ENCODE data around the gene GABRD. TPM values are rescaled to one million over a fixed set of nuclear protein-coding genes. Genes with fewer than 3 reads are reported as not detected.

Gene GABRD
- total and polyA plus RNA-seq, 10 donors: 0.35 to 1.2 (median 0.94) TPM; not detected in 3

DNA sequence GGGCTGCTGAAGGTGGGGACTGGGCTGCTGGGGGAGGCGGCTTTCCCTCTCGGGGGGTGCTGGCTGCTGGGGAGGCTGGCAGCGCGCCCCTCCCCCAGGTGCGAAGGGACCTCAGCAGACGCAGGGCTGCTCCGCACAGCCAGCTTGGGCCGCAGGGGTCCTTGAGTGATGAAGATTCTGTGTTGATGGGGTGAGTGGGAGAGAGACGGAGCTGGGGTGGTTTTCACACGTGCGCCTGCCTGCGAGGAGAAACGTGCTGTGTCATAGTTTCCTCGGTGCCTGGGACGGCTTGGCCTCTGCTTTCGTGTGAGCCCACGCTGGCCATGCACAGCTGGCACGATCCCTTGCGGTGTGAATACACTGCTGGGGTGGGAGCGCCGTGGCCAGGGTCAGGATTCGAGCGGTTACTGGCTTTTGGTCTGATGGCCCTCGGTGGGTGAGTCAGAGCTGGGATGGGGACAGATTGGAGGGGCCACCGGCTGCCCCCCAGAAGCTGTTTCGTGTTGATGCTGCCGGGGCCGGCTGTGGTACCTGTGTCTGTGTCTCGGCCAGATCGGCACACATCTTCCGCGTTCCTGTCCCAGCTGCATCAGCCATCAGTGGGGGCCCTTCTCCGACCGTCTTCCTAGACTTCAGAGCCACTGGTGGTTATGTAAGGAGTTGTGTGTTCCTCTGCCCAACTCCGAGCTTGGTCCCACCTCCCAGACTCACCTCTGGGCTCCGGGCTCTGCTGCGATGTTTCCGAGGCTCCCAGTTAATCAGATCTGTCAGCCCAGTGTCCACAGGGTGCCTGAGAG is 56.0 kb downstream of the GABRD start:
- TF ChIP-seq POLR2A (IDR thresholded peaks at IDR 0.05) (no peak), CTCF (IDR thresholded peaks at IDR 0.05 in 8 of 11, conservative IDR thresholded peaks at IDR 0.05 in 3 of 11) (no peak), POLR2AphosphoS5 (IDR thresholded peaks at IDR 0.05) (no peak)
- no peaks in the 10 kb centered on the region for H3K4me1 ChIP-seq
- peaks cover 0 to 59% (median 13%) of the 10 kb centered on the region in 6 donors for H3K36me3 ChIP-seq
- H3K27me3 ChIP-seq (replicated peaks in 1 of 7): no peaks in the 10 kb centered on the region
- no peak overlapping the region for H3K4me3 ChIP-seq
- intact Hi-C loops (cut with DNase I; ENCODE audit: low total_unique reads): no loop called here
- no peak for DNase-seq
- peaks cover 0 to 39% (median 36%) of the 10 kb centered on the region in 8 donors for H3K9me3 ChIP-seq
- H3K27ac ChIP-seq: no peak overlapping the region
- 84 to 92% (median 87%) methylated on average over 34 to 38 of the region's 38 CpGs for WGBS, 5 donors

GRCh38 chr1:2076826-2077225 is 57.7 kb downstream of the GABRD start:
- Histone ChIP-seq H3K4me3 (no peak overlapping the region), H3K9me3 (peaks cover 0 to 39% (median 36%) of the 10 kb centered on the region in 8 donors), H3K27ac (no peak overlapping the region), H3K36me3 (peaks cover 0 to 57% (median 13%) of the 10 kb centered on the region in 6 donors), H3K4me1 (no peaks in the 10 kb centered on the region), H3K27me3 (replicated peaks in 1 of 7) (no peaks in the 10 kb centered on the region)
- intact Hi-C loops (cut with DNase I; ENCODE audit: low total_unique reads): no loop called here
- TF ChIP-seq POLR2A (IDR thresholded peaks at IDR 0.05): no peak
- TF ChIP-seq POLR2AphosphoS5 (IDR thresholded peaks at IDR 0.05): no peak
- 95 to 97% (median 96%) methylated on average over 21 of the region's 21 CpGs for WGBS, 5 donors
- DNase-seq: no peak

DNA sequence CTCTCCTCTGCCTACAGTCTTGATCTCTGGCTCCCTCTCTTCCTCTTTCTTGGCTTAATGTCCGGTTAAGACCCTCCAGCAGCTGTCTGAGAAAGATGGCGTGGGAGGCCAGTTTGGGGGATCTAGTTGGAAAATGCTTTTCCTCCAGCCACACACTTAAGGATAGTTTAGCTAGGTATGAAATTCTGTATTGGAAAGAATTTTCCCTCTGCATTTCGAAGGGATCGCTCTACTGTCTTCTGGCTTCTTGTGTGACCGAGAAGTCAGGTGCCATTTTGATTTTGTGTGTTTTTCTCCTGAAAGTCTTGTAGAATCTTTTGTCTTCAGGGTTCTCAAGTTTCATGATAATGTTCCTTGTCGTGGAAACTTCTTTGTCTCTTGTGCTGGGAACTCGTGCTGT is 59.0 kb downstream of the GABRD start:
- DNase-seq: no peak
- no peak overlapping the region for H3K27ac ChIP-seq
- H3K4me3 ChIP-seq: no peak overlapping the region
- intact Hi-C loops (cut with DNase I; ENCODE audit: low total_unique reads): no loop called here
- H3K9me3 ChIP-seq: peaks cover 0 to 39% (median 36%) of the 10 kb centered on the region in 8 donors
- H3K27me3 ChIP-seq (replicated peaks in 1 of 7): no peaks in the 10 kb centered on the region
- no peak for TF ChIP-seq POLR2AphosphoS5 (IDR thresholded peaks at IDR 0.05)
- WGBS, 5 donors: 91 to 98% (median 95%) methylated on average over 7 of the region's 7 CpGs
- H3K36me3 ChIP-seq: peaks cover 0 to 55% (median 13%) of the 10 kb centered on the region in 6 donors
- H3K4me1 ChIP-seq: no peaks in the 10 kb centered on the region

DNA sequence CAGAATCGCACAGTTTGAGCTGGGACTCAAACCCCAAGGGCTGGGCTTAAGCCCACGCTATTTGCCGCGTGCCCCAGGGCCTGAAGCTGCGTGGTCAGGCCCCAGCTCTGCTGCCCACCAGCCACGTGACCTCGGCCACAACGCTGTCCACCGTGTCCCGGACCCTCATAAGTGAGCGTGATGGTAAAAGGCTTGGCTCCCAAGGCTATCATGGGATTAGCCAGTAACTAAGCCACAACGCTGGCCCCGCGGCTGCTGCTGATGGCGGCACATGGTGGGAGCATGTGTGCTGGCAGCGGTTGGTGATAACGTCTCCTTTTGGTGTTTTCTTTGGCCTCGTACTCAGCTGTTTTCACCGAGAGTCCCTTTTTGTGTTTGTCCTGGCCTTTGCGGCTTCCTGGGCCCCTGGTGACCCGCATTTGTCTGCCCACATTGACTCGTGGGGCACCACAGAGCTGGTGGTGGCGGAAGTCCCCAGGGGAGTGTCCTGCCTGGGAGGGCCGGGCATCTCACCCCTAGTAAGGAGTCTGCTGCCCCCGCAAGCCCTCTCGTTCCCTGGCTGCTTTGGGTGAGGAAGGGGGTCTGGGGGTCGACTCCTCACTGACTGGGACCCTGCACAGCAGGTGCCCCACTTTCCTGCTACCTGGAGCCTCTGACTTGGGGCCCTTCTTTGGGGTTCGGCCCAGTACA is 60.4 kb downstream of the GABRD start:
- no peak overlapping the region for H3K27ac ChIP-seq
- WGBS, 5 donors: 85 to 97% (median 95%) methylated on average over 21 to 28 of the region's 28 CpGs
- no peaks in the 10 kb centered on the region for H3K27me3 ChIP-seq (replicated peaks in 1 of 7)
- no peak for DNase-seq
- H3K4me3 ChIP-seq: no peak overlapping the region
- no peak for TF ChIP-seq POLR2AphosphoS5 (IDR thresholded peaks at IDR 0.05)
- TF ChIP-seq CTCF (IDR thresholded peaks at IDR 0.05 in 8 of 11, conservative IDR thresholded peaks at IDR 0.05 in 3 of 11): no peak
- TF ChIP-seq POLR2A (IDR thresholded peaks at IDR 0.05): no peak
- H3K36me3 ChIP-seq: peaks cover 0 to 51% (median 13%) of the 10 kb centered on the region in 6 donors
- no peaks in the 10 kb centered on the region for H3K4me1 ChIP-seq
- intact Hi-C loops (cut with DNase I; ENCODE audit: low total_unique reads): no loop called here
- H3K9me3 ChIP-seq: peaks cover 0 to 39% (median 36%) of the 10 kb centered on the region in 8 donors

DNA sequence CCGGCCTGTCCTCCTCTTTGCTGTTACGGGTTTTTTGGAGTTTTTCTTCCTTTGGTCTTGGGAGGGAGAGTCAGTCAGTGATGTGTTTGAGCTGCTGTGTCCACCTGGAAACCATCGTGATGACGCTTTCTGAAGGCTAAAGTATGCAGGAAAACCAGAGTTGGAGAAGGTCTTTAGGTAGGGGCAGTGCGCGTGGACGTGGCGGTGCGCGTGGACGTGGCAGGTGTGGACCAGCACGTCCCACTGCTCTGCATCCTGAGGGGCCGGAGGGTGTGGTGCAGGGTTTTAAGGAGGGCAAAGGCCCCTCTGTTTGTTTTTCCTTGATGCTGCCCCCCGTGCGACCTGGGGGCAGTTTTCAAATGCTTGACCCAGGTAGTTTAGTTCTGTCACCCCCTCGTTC is 61.0 kb downstream of the GABRD start:
- TF ChIP-seq POLR2A (IDR thresholded peaks at IDR 0.05) (no peak), POLR2AphosphoS5 (IDR thresholded peaks at IDR 0.05) (no peak), CTCF (IDR thresholded peaks at IDR 0.05 in 8 of 11, conservative IDR thresholded peaks at IDR 0.05 in 3 of 11) (no peak)
- intact Hi-C loops (cut with DNase I; ENCODE audit: low total_unique reads): no loop called here
- H3K9me3 ChIP-seq: peaks cover 0 to 39% (median 36%) of the 10 kb centered on the region in 8 donors
- H3K36me3 ChIP-seq: peaks cover 0 to 54% (median 13%) of the 10 kb centered on the region in 6 donors
- no peaks in the 10 kb centered on the region for H3K27me3 ChIP-seq (replicated peaks in 1 of 7)
- H3K4me3 ChIP-seq: no peak overlapping the region
- H3K4me1 ChIP-seq: no peaks in the 10 kb centered on the region
- DNase-seq: no peak
- WGBS, 5 donors: 92 to 96% (median 95%) methylated on average over 16 of the region's 16 CpGs
- H3K27ac ChIP-seq: no peak overlapping the region
